Fibroblast of peridontal ligament (primary cell): ENCODE results near the gene EEF1A2.

Experiments used
- DNase-seq: peaks from one replicate; pipeline ENCODE4 v3.0.0-alpha.2; 2010; ENCODE audit errors: extremely low read depth

The EEF1A2 gene

GRCh38 chr20:63452341-63452740 lies 46.5 kb downstream of the EEF1A2 start:
- DNase-seq, result no peak

- no peak for DNase-seq
Observed at GRCh38 chr20:63451821-63452220, 47.1 kb downstream of the EEF1A2 start.

DNA sequence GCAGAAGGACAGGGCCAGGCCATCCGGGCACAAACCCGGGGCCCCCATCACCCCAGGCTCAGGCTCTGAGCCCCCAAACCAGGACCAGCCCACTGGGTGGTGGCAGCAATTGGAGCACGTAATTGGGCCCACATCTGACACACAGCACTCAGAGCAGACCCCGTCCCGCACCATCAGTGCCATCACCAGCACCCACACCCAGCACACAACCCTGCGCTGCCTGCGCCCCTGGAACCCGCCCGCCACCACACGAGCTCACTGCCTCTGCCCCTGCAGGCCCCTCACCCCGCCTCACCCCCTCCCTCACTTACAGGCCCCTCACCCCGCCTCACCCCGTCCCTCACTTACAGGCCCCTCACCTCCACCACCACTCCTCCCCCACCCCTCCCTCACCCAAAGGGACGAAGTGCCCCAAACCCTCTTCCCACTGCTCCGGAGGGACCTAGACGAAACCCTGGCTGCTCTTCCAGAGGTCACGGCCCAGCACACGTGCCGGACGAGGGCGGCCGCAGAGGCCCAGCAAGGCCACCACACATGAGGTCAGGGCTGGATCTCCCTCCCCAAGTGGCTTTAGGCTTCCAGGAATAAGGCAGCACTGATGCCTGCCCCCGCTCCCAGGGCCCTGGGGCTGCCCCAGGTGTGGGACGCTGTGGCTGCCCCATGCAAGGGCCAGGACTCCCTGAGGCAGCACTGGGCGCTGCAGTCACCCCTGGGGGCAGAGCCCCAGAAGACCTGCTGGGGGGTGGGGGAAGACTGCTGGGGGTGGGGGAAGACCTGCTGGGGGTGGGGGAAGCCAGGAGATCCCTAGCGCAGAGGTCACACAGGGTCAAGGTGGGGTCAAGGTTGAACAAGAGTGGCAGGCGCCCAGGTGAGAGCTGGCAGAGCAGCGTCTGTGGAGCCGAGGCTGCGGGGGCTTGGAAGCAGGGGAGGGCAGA lies 48.8 kb downstream of the EEF1A2 start:
- DNase-seq, result no peak

GRCh38 chr20:63449025-63449424 lies 49.9 kb downstream of the EEF1A2 start:
- no peak for DNase-seq

DNA sequence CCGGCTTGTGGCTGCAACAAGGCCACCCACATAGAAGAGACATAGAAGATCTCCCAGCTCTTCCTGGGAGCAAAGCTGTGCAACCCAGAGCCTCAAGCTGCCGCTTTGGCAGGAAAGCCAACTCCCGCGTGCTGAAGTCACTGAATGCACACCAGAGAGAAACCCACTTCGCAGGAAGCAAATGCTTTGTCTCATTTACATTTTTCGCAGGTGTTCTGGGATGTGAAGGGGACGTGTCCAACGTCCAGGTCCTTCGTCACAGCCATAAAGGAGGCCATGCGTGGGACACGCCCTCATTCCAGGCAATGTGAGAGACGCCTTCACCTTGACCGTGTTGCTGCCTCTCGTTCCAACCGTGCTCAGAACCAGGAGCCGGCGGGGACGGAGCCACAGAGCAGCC lies 50.9 kb downstream of the EEF1A2 start:
- no peak for DNase-seq

DNA sequence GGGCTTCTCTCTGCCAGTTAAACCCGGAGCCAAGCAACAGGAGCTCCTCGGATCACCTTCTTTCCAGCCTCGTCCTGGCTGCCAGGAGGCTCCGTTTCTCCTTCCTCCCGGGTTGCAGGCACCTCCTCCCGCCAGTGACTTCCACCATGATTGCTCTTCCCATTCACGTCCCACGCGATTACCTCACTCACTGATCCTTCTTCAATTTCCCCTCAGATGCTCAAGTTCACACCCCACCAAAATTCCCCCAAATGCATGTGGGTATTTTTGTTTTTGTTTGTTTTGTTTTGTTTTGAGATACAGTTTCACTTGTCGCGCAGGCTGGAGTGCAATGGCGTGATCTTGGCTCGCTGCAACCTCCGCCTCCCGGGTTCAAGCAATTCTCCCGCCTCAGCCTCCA lies 51.6 kb downstream of the EEF1A2 start:
- no peak for DNase-seq

GRCh38 chr20:63446216-63447024 lies 52.5 kb downstream of the EEF1A2 start:
- DNase-seq, result no peak

GRCh38 chr20:63445075-63445734 lies 53.7 kb downstream of the EEF1A2 start:
- no peak for DNase-seq

DNA sequence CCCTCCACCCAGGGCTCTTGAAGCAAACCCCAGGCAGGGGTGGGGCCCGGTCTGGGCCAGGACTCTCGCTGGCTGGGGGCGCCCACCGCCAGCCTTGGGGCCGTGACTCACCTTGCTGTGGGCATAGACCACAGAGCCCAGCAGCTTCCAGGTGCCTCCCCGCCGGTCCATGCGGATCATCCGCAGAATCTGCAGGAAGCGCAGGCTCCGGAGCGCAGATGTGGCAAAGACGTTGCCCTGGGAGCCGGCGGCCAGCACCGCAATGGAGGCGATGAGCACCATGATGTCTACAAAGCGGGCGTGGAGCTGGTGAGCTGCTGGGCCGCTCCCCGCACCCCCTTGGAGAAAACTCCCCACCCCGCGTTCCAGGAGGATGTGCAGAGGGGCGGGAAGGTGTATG lies 54.3 kb downstream of the EEF1A2 start:
- no peak for DNase-seq

- DNase-seq, result no peak
Observed at GRCh38 chr20:63443606-63444395, 55.1 kb downstream of the EEF1A2 start.

- no peak for DNase-seq
Observed at GRCh38 chr20:63442100-63442493, 56.8 kb downstream of the EEF1A2 start.

GRCh38 chr20:63441136-63442099 lies 57.5 kb downstream of the EEF1A2 start:
- DNase-seq, result no peak

- DNase-seq, result no peak
Observed at GRCh38 chr20:63440366-63440955, 58.4 kb downstream of the EEF1A2 start.

- no peak for DNase-seq
Observed at GRCh38 chr20:63439866-63440265, 59.0 kb downstream of the EEF1A2 start.

- no peak for DNase-seq
Observed at GRCh38 chr20:63438121-63438520, 60.8 kb downstream of the EEF1A2 start.
